Measurements from ENCODE around the gene USH2A. TPM values are rescaled to one million over a fixed set of nuclear protein-coding genes. Genes with fewer than 3 reads are reported as not detected.
A peak's percentile ranks its signal among the peaks of the same experiment; 100 is the strongest.

USH2A gene
- total RNA-seq, 1 experiment from 2014 or later, result 0.80 TPM

DNA sequence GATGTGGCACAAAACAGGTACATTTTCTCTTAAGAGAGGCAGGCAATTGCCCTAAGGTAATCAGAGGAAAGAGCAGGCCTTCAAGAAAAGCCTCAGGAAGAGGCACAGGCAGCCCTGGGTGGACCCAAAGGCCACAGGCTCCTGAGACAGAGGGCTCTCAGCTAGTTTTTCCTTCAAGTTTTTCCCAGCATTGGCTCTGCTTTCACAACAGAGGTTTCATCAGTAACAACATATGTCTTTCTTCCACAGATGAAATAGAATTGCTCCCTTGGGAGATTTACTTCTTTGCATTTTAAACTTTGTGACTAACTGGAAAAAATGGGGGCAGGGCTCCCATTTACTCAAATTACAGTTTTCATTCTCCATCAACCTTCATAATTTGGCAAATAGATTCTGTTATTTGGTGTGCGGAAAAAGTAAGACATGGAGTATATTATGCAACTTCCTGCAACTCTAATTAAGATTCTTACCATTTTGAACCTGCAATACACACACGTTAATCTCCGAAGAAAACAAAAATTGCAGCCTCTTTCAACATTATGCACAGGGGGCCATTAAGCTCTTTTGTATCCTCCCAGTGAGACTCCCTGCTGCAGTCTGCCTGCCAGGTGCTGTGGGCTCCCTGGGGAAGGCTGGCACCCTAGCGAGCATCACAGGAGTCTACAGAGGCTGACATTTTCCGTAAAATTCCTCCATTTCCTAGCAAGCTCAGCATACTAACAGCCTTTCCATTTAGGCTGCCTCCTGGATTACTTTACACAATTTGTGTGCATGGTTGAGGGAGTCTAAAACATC lies 282.3 kb downstream of the USH2A start:
- Histone ChIP-seq H3K27me3 (ENCODE audit: control insufficient read depth, insufficient read depth, low read length) (no peaks in the 10 kb centered on the region), H3K36me3 (replicated peaks; ENCODE audit: control insufficient read depth, insufficient read depth, low read length) (no peaks in the 10 kb centered on the region), H3K4me3 (ENCODE audit: insufficient read depth, low read depth, low read length) (no peak overlapping the region)
- DNase-seq, result no peak

DNA sequence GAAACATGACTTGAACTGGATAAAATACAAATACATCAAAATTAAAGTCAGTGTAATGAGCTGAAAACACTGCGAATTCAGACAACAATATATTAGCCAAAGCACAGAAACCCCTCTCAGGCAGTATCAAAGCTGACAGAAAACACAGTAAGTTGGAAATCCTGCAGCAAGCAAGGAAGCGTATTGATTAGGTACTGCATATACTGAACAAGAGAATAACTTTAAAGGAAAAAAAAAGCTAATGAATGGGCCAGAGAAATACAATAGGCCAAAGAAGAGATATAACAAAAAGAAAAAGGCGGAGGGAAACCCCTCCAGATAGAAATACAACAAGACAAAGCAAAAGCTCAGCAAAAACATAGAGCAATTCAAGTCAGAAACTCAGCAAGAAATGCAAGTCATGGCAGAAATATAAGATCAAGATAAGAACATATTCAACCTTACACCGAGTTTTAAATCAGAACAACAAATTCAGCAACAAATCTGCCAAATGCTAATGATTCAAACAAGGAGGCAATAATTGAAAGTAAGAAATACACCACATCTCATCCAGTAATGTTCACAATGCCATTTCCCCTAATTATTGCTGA lies 299.0 kb downstream of the USH2A start:
- Histone ChIP-seq H3K36me3 (replicated peaks; ENCODE audit: control insufficient read depth, insufficient read depth, low read length) (no peaks in the 10 kb centered on the region), H3K27me3 (ENCODE audit: control insufficient read depth, insufficient read depth, low read length) (no peaks in the 10 kb centered on the region), H3K4me3 (ENCODE audit: insufficient read depth, low read depth, low read length) (no peak overlapping the region)
- no peak for DNase-seq

DNA sequence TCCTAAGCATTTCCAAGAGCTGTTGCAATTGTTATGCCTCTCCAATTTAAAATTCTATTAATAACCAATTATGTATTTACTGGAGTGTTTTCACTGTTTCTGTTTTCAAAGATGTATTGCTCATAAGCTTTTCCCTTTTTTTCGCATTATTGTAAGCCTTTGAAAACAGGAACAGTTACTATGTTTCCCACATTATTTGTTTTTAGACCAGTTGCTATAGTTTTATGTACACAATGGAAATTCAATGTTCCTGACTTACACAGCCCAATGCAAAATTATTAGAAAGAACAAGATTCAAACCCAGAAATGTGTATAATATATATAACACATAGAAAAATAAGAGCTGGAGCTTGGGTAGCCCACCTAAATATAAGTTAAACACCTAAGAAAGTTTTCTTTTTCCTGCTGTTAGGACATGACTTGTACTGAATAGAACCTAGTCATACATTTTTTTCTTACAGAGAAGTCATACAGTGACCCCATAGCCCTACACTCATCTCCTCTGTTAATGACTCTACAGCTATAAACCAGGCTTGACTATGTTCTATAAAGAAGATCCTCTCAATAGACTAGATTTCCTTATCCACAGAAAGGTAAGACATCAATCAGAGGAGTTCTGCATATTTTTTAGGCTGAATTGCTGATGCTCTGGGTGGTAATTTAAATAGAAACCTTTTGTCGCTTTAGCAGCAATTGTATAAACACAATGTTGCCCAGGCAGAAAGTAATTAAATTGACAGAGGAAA lies 299.6 kb downstream of the USH2A start:
- H3K36me3 ChIP-seq (replicated peaks; ENCODE audit: control insufficient read depth, insufficient read depth, low read length), result no peaks in the 10 kb centered on the region
- no peak for DNase-seq
- H3K4me3 ChIP-seq (ENCODE audit: insufficient read depth, low read depth, low read length), result no peak overlapping the region
- H3K27me3 ChIP-seq (ENCODE audit: control insufficient read depth, insufficient read depth, low read length), result no peaks in the 10 kb centered on the region

DNA sequence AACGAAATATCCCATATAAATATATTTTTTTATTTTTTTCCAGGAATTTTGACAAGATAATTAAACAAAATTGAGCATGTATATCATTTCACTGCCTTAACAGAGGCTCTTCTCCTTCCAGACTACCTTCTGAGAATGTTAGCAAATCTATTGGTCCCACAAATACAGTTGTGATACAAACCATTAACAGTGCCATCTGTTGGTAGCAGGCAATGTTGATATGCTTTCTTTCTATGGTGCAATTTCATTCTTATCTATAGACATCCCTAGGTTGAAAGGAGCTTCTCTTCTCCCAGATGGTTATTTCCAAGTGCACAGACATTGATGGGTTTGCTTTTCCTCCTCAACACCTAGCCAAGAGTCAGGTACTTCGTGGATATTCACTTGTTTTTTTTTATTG lies 303.6 kb downstream of the USH2A start:
- no peaks in the 10 kb centered on the region for H3K36me3 ChIP-seq (replicated peaks; ENCODE audit: control insufficient read depth, insufficient read depth, low read length)
- peak; percentile 13 for DNase-seq
- no peaks in the 10 kb centered on the region for H3K27me3 ChIP-seq (ENCODE audit: control insufficient read depth, insufficient read depth, low read length)
- no peak overlapping the region for H3K4me3 ChIP-seq (ENCODE audit: insufficient read depth, low read depth, low read length)

DNA sequence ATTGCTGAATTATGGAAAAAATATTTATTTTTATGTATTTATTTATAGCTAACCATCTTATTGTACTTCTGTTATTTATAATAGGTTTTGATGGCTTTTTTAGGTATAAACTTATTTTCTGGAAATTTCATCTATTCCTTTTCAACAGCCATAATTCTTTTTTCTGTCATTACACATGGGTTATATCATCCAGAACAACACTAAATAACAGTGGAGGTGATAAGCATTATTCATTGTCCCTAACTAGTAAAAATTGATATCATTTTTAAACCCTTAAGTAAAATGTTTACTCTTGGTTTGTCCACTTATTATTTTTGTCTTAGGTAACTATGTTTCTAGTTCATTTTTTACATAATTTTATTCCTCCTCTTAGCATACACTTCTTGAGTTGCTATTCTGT lies 309.1 kb downstream of the USH2A start:
- no peak for DNase-seq
- Histone ChIP-seq H3K27me3 (ENCODE audit: control insufficient read depth, insufficient read depth, low read length) (no peaks in the 10 kb centered on the region), H3K4me3 (ENCODE audit: insufficient read depth, low read depth, low read length) (no peak overlapping the region), H3K36me3 (replicated peaks; ENCODE audit: control insufficient read depth, insufficient read depth, low read length) (no peaks in the 10 kb centered on the region)

DNA sequence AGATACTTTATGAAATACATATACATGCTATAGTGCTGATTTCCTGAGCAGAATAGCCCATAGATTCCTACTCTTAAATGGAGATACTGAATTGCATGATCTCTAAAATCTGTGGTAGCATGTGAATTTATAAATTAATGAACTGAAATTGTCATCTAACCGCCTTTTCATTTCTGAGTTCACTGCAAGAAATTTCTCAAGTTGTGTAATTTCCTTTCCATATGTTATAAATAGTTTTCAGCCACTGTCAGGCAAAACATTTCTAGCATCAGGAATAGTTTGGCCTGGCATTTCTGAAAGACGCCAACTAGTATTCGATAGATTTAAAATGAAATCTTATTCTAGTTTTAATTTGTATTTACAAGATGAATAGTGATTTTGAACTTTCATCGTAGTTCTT lies 310.1 kb downstream of the USH2A start:
- Histone ChIP-seq H3K4me3 (ENCODE audit: insufficient read depth, low read depth, low read length) (no peak overlapping the region), H3K27me3 (ENCODE audit: control insufficient read depth, insufficient read depth, low read length) (no peaks in the 10 kb centered on the region), H3K36me3 (replicated peaks; ENCODE audit: control insufficient read depth, insufficient read depth, low read length) (no peaks in the 10 kb centered on the region)
- no peak for DNase-seq

DNA sequence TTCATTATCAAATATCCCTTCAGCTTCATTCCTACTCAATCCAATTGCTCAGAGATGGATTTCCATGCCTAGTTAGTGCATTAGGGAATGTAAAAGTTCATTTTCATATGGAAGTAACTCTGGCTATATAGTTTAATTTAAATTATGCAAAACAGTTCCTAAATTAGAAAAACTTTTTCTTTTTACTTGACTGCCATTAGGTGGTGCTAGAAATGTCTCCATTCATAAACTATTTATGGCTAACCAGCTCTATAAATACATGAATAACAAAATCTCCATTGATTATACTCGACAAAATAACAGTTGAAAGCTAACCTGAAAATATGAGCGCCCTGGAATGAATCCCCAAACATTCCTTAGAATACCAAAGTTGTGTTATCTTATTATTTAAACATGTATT lies 311.4 kb downstream of the USH2A start:
- Histone ChIP-seq H3K36me3 (replicated peaks; ENCODE audit: control insufficient read depth, insufficient read depth, low read length) (no peaks in the 10 kb centered on the region), H3K4me3 (ENCODE audit: insufficient read depth, low read depth, low read length) (no peak overlapping the region), H3K27me3 (ENCODE audit: control insufficient read depth, insufficient read depth, low read length) (no peaks in the 10 kb centered on the region)
- DNase-seq, result no peak

DNA sequence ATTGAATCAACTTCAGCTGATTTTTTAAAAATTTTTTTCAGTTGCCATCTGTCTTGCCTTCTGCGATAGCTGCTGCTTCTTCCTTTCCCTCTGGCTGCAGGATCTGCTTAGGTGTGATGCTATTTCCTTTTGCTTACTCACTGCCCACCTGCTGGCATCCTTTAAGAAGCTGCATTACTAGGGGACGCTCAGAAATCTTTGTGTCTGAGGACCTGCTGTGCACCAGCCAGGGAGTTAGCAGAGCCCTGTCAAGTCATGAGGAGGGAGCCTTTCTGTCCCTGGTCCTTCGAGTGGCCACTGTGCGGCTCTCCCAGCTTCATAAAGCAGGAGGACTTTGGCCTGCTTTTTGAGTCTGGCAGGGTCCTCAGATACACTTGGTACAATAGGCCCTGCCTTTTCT lies 327.8 kb downstream of the USH2A start:
- no peak overlapping the region for H3K4me3 ChIP-seq (ENCODE audit: insufficient read depth, low read depth, low read length)
- no peaks in the 10 kb centered on the region; the same call in 1 of the 2 replicates for H3K27me3 ChIP-seq (ENCODE audit: control insufficient read depth, insufficient read depth, low read length)
- no peaks in the 10 kb centered on the region for H3K36me3 ChIP-seq (replicated peaks; ENCODE audit: control insufficient read depth, insufficient read depth, low read length)
- peak; percentile 4 for DNase-seq

DNA sequence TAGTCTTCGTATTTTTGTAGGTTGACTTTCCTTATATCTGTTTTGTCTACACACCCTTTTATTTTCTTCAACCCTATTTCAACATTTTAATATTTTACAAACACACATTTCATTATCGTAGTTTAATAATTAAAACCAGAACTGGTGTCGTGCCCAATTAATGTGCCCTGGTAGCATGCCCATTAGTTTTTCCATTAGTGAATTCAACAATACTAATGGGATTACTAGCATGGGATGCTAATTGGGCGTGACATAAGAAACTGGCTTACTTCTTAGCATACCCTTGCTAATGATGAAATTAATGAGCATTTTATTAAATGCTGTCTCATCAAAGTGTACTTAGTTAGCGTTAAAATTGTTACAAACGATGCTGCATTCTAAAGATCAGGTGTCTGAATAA lies 332.7 kb downstream of the USH2A start:
- no peak overlapping the region for H3K4me3 ChIP-seq (ENCODE audit: insufficient read depth, low read depth, low read length)
- H3K27me3 ChIP-seq (ENCODE audit: control insufficient read depth, insufficient read depth, low read length), result no peaks in the 10 kb centered on the region
- H3K36me3 ChIP-seq (replicated peaks; ENCODE audit: control insufficient read depth, insufficient read depth, low read length), result no peaks in the 10 kb centered on the region
- no peak for DNase-seq

DNA sequence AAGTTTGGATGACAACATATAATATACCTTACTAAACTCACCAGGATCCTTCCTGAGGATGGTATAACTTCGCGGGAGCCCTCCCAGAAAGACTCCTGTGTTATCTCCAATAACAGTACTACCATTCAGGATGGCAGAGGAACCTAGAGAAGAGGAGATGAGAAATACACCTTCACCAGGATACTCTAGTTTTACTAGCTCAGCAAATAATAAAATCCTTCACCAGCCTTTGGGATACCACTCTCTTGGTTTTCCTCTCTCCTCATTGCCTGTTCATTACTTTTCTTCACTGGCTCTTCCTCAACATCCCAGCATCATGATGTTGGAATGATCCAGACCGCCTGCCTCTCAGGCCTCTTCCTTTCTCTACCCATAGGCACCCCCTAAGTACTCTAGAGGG lies 336.6 kb downstream of the USH2A start:
- Histone ChIP-seq H3K4me3 (ENCODE audit: insufficient read depth, low read depth, low read length) (no peak overlapping the region), H3K36me3 (replicated peaks; ENCODE audit: control insufficient read depth, insufficient read depth, low read length) (no peaks in the 10 kb centered on the region), H3K27me3 (ENCODE audit: control insufficient read depth, insufficient read depth, low read length) (no peaks in the 10 kb centered on the region)
- DNase-seq, result no peak

DNA sequence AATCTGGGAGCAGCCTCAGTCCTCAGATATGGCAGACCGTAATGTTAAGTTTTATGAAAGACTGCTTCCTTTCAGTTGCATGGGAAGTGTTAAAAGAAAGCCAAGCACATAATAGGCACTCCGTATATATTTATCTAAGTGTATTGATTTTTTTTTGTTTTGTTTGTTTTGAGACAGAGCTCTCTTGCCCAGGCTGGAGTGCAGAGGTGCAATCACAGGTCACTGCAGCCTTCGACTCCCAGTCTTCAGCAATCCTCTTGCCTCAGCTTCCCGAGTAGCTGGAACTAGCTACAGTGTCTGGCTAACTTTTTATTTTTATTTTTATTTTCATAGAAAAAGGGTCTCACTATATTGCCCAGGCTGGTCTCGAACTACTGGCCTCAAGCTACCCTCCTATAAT lies 341.8 kb downstream of the USH2A start:
- no peaks in the 10 kb centered on the region for H3K36me3 ChIP-seq (replicated peaks; ENCODE audit: control insufficient read depth, insufficient read depth, low read length)
- H3K27me3 ChIP-seq (ENCODE audit: control insufficient read depth, insufficient read depth, low read length), result no peaks in the 10 kb centered on the region
- no peak overlapping the region for H3K4me3 ChIP-seq (ENCODE audit: insufficient read depth, low read depth, low read length)
- DNase-seq, result no peak

DNA sequence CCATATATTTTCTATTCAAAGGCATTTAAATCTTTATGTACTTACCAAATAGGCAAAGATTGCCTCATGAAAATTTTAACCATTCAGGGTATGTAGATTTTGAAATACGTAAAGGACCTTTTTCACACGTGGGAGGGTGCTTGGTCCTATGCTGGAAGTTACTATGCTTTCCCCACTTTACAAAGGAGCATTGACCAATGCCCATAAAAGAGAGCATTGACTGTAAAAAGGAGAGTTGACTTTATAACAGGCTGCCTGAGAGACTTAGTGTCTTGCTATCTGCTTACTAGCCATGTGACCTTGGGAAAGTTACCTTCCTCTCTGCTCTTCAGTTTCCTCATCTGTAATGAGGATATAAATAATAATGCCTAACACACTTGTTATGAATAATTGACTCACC lies 346.5 kb downstream of the USH2A start:
- DNase-seq, result no peak
- H3K36me3 ChIP-seq (replicated peaks; ENCODE audit: control insufficient read depth, insufficient read depth, low read length), result no peaks in the 10 kb centered on the region
- H3K27me3 ChIP-seq (ENCODE audit: control insufficient read depth, insufficient read depth, low read length), result no peaks in the 10 kb centered on the region
- H3K4me3 ChIP-seq (ENCODE audit: insufficient read depth, low read depth, low read length), result no peak overlapping the region

DNA sequence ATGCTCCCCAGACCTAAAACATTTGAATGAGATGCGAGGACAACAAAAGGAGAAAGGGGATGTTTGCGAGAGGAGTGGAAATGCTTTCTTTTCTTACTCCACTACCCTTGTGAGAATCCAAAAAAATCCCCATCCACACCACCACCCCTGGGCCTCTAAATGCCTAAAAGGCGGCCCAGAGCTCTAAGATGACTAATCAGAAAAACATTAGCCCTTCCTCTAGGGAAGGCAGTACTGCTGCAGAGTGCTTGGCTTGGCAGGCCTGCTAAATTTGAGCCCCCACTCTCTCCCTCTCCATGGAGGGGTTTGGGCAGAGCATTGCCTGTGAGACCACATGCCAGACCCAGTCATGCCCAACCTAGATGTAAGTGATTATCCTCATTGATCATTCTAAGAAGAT lies 347.9 kb downstream of the USH2A start:
- no peaks in the 10 kb centered on the region for H3K27me3 ChIP-seq (ENCODE audit: control insufficient read depth, insufficient read depth, low read length)
- H3K4me3 ChIP-seq (ENCODE audit: insufficient read depth, low read depth, low read length), result no peak overlapping the region
- no peak for DNase-seq
- H3K36me3 ChIP-seq (replicated peaks; ENCODE audit: control insufficient read depth, insufficient read depth, low read length), result no peaks in the 10 kb centered on the region

DNA sequence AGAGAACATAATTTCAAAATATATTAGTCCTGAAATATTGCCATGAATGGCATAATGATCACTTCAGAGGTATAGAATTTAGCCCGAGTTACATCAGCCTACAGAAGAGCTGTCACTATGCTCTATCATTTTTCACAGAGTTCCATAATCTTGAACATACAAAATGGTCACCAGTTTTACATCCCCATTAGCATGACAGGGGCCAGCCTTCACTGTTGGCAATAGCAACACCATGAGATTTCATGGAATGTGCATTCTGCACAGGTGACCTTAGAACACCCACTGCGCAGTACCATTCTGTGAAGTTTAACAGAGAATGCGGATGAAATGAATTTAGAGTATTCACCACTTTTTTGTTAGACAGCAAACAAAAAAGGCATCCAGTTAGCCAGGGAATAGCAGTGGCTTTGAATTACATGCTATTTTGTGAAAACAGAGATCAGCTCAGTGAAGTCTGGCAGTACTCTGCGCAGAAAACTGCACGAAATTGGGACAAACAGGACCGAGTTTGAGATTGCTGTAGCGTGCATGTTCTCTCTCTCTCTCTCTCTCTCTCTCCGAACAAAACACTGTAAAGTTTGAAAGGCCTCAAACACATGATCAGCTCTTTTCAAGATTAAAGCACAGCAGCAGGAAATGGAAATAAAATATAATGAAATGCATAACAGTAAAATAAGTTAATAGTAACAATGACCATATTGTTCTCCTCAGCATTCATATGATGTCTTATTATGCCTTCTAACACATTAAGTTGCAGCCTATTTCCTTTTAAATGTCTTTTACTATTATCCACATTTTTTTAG lies 349.3 kb downstream of the USH2A start:
- Histone ChIP-seq H3K27me3 (ENCODE audit: control insufficient read depth, insufficient read depth, low read length) (no peaks in the 10 kb centered on the region), H3K36me3 (replicated peaks; ENCODE audit: control insufficient read depth, insufficient read depth, low read length) (no peaks in the 10 kb centered on the region), H3K4me3 (ENCODE audit: insufficient read depth, low read depth, low read length) (no peak overlapping the region)
- no peak for DNase-seq
